Right lobe of liver (tissue), 6 donors: ENCODE results near the gene PITPNB. TPM values are rescaled to one million over a fixed set of nuclear protein-coding genes. Genes with fewer than 3 reads are reported as not detected.

Source experiments
- ATAC-seq, 4 donors: fragments of 200-7000 bp; cut with Tn5 transposase; one replicate each; pipeline ENCODE4 v1.9.1; 2020; ENCODE audit warnings: mild to moderate bottlenecking in 4 of 4, moderate library complexity in 4 of 4
- DNase-seq, 3 donors: peaks; one replicate each; pipeline ENCODE4 v3.0.0-alpha.2; 2020
- H3K27ac ChIP-seq, 3 donors: fragments of 200-600 bp; one replicate each; pipeline ENCODE4 v1.8.0; 2022
- H3K27me3 ChIP-seq, 2 donors: fragments of 200-600 bp; one replicate each; pipeline ENCODE4 v1.8.0; 2022
- H3K36me3 ChIP-seq, 4 donors: fragments of 200-600 bp; sonication (generic) in 1 of 4; one replicate each; pipeline versions ENCODE4 v1.5.1 to v1.8.0; 2017 to 2022; ENCODE audit warnings: control low read depth in 1 of 4
- H3K4me1 ChIP-seq, 4 donors: fragments of 200-600 bp; sonication (generic) in 1 of 4; one replicate each; pipeline versions ENCODE4 v1.5.1 to v1.8.0; 2017 to 2022; ENCODE audit warnings: control low read depth in 1 of 4
- H3K4me3 ChIP-seq, 3 donors: fragments of 200-600 bp; one replicate each; pipeline ENCODE4 v1.8.0; 2022
- H3K9me3 ChIP-seq, 4 donors: fragments of 200-600 bp; sonication (generic) in 1 of 4; one replicate each; pipeline versions ENCODE4 v1.5.1 to v1.8.0; 2017 to 2022; ENCODE audit warnings: control low read depth in 1 of 4
- CTCF ChIP-seq, 4 donors: fragments of 200-600 bp in 3 of 4; fragments of 450-650 bp in 1 of 4; IDR thresholded peaks; one replicate each; pipeline versions ENCODE4 v1.5.1 to v1.8.0; 2016 to 2022; ENCODE audit warnings: antibody characterized with exemption in 4 of 4, mild to moderate bottlenecking in 2 of 4
- POLR2A ChIP-seq: fragments of 450-650 bp; IDR thresholded peaks from one replicate; pipeline ENCODE4 v1.6.1; 2017; ENCODE audit warnings: antibody characterized with exemption, mild to moderate bottlenecking
- WGBS: methylation state at CpG from one replicate; pipeline ENCODE4 v1.1.6; 2018; ENCODE audit warnings: low coverage, low lambda C conversion rate; ENCODE audit not compliant: insufficient coverage; ENCODE audit errors: missing lambda C conversion rate; 5-methylcytosine and 5-hydroxymethylcytosine counted together
- intact Hi-C, 2 donors: fragments of 100-400 bp; cut with DNase I; formaldehyde crosslinking; loops; one replicate each; pipeline versions ENCODE4 v1.11.2 to v1.14.1; 2022
- total RNA-seq, 6 experiments: library from RNA; depleted of rRNA in 2 of 6; stranded (reverse); fragments of >200 nt in 2 of 6; fragmentation: NEBNext Ultra II Directional in 3 of 6; extraction: Animal tissue kit (Norgen Biotek cat#: 25700) in 3 of 6; gene quantifications; one replicate each; pipeline versions ENCODE4 v1.1.0 to v1.2.4, GENCODE V29; 2016 to 2023
- donor health status: DM: no; HTN: yes; CAD: no.
- donor health status: DM: no; HTN: no; CAD: no.
- donor health status: DM: no; HTN: no; CAD: no.
- donor health status: DM: no; HTN: yes; CAD: no.
- donor health status: DM: no; HTN: yes; CAD: no.

The PITPNB gene
- total RNA-seq, 6 experiments from 2014 or later: 28.7 to 60.6 (median 37.6) TPM

- Histone ChIP-seq H3K27me3 (no peaks in the 10 kb centered on the region), H3K4me1 (peaks cover 0 to 34% (median 13%) of the 10 kb centered on the region in 4 donors), H3K36me3 (no peaks in the 10 kb centered on the region), H3K27ac (peak overlapping the region; percentile 69 to 90 (median 82)), H3K9me3 (no peaks in the 10 kb centered on the region), H3K4me3 (no peak overlapping the region)
- no peak for TF ChIP-seq POLR2A
- no peak for TF ChIP-seq CTCF (IDR thresholded peaks at IDR 0.05)
- ATAC-seq: peak; percentile 69 to 87 (median 74)
- intact Hi-C loops: no loop called here
- 14% methylated on average over 3 of the region's 3 CpGs for WGBS
- DNase-seq: no peak
Measured at GRCh38 chr22:27949421-27949820, 30.4 kb upstream of the PITPNB start.

DNA sequence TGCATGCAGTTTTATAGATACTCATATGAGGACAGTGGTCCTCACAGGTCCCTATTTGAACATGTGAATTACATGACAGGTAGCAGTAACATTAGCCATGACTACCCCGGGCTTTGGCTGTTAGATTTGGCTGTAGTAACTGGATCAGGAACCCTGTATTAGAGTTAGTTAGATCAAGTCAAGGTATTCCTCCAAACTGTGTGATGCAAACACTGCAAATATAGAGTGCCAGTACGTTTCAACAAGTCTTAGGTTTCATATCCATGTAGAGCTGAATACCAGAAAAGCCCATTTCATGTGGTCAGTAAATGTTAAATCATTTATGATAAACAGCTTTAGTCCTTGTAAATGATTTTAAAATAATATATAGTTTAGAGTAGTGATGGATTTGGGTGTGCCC lies 29.5 kb upstream of the PITPNB start:
- H3K27me3 ChIP-seq: no peaks in the 10 kb centered on the region
- H3K9me3 ChIP-seq: no peaks in the 10 kb centered on the region
- no peak for TF ChIP-seq POLR2A
- TF ChIP-seq CTCF (IDR thresholded peaks at IDR 0.05): no peak
- DNase-seq (no peak), ATAC-seq (peak; percentile 37 to 62 (median 56))
- WGBS: 23% methylated on average over 2 of the region's 2 CpGs
- H3K36me3 ChIP-seq: no peaks in the 10 kb centered on the region
- intact Hi-C loops: no loop called here
- H3K4me3 ChIP-seq: no peak overlapping the region
- peak overlapping the region in 2 of 3 donors; percentile 82 to 90 for H3K27ac ChIP-seq
- H3K4me1 ChIP-seq: peaks cover 0 to 34% (median 13%) of the 10 kb centered on the region in 4 donors

- Histone ChIP-seq H3K36me3 (no peaks in the 10 kb centered on the region), H3K27ac (no peak overlapping the region), H3K27me3 (no peaks in the 10 kb centered on the region), H3K4me1 (peaks cover 0 to 26% (median 12%) of the 10 kb centered on the region in 4 donors), H3K9me3 (no peaks in the 10 kb centered on the region), H3K4me3 (no peak overlapping the region)
- no peak for TF ChIP-seq CTCF (IDR thresholded peaks at IDR 0.05)
- no peak for TF ChIP-seq POLR2A
- no peak for ATAC-seq
- WGBS: 97% methylated on average over 4 of the region's 4 CpGs
- intact Hi-C loops: no loop called here
- DNase-seq: no peak
Measured at GRCh38 chr22:27947448-27947847, 28.4 kb upstream of the PITPNB start.

DNA sequence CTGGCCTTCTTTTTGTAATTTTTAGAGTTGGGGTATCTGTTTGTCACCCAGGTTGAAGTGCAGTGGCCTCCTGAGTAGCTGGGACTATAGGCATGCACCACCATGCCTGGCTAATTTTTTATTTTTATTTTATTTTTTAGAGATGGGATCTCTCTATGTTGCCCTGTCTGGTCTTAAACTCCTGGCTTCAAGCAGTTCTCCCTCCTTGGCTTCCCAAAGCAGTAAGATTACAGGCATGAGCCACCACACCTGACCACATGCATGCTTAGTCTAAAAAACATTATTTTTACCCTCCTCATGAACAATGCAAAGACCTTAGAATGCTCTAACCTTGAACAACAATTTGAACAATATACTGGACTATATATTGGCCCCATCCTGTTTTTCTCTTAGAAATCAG lies 22.1 kb upstream of the PITPNB start:
- ATAC-seq: no peak
- H3K4me3 ChIP-seq: no peak overlapping the region

More for the DNA sequence above, 22.1 kb upstream of the PITPNB start:
- Histone ChIP-seq H3K36me3 (no peaks in the 10 kb centered on the region), H3K27ac (no peak overlapping the region), H3K9me3 (no peaks in the 10 kb centered on the region), H3K4me1 (no peaks in the 10 kb centered on the region), H3K27me3 (no peaks in the 10 kb centered on the region)
- intact Hi-C loops: no loop called here
- no peak for DNase-seq
- no peak for TF ChIP-seq POLR2A
- TF ChIP-seq CTCF (IDR thresholded peaks at IDR 0.05): no peak
